Trophoblast cell (in vitro differentiated cells and primary cell): Measurements from ENCODE around the gene IRF8.

Experiments used
- DNase-seq, 2 donors: peaks; one replicate each; pipeline ENCODE4 v3.0.0-alpha.2; 2016
- H2AFZ ChIP-seq: 2 replicates; pipeline ENCODE4 v1.6.1; 2013; ENCODE audit warnings: low read length, moderate library complexity, mild to moderate bottlenecking; ENCODE audit not compliant: insufficient read depth, poor library complexity
- H2AK5ac ChIP-seq: 2 replicates; pipeline ENCODE4 v1.6.1; 2013; ENCODE audit warnings: mild to moderate bottlenecking, low read length
- H2BK120ac ChIP-seq: 2 replicates; pipeline ENCODE4 v1.6.1; 2013; ENCODE audit warnings: low read length, mild to moderate bottlenecking, moderate library complexity; ENCODE audit not compliant: insufficient read depth, poor library complexity
- H2BK12ac ChIP-seq: 2 replicates; pipeline ENCODE4 v1.6.1; 2013; ENCODE audit warnings: mild to moderate bottlenecking, low read length, moderate library complexity
- H2BK5ac ChIP-seq: 2 replicates; pipeline ENCODE4 v1.6.1; 2013; ENCODE audit warnings: low read length, low read depth, moderate library complexity, mild to moderate bottlenecking; ENCODE audit not compliant: poor library complexity
- H3K14ac ChIP-seq: 2 replicates; pipeline ENCODE4 v1.6.1; 2013; ENCODE audit warnings: mild to moderate bottlenecking, low read length
- H3K18ac ChIP-seq: 2 replicates; pipeline ENCODE4 v1.6.1; 2013; ENCODE audit warnings: mild to moderate bottlenecking, low read length
- H3K23ac ChIP-seq: 2 replicates; pipeline ENCODE4 v1.6.1; 2013; ENCODE audit warnings: low read length
- H3K27ac ChIP-seq: 2 replicates; pipeline ENCODE4 v1.5.1; 2013; ENCODE audit warnings: low read depth, mild to moderate bottlenecking, inconsistent platforms, low read length, moderate library complexity
- H3K27me3 ChIP-seq: 2 replicates; pipeline ENCODE4 v1.6.1; 2013; ENCODE audit warnings: inconsistent platforms, mild to moderate bottlenecking, low read length, moderate library complexity; ENCODE audit not compliant: insufficient read depth
- H3K36me3 ChIP-seq, 2 experiments: 1 replicate in 1 of 2; 2 replicates in 1 of 2; pipeline ENCODE4 v1.6.1; 2013; ENCODE audit warnings: low read length in 2 of 2, mild to moderate bottlenecking in 2 of 2, moderate library complexity in 1 of 2; ENCODE audit not compliant: insufficient read depth in 2 of 2, control insufficient read depth in 1 of 2
- H3K4ac ChIP-seq: 2 replicates; pipeline ENCODE4 v1.6.1; 2013; ENCODE audit warnings: low read depth, mild to moderate bottlenecking, low read length, moderate library complexity
- H3K4me1 ChIP-seq, 2 experiments: 1 replicate in 1 of 2; 2 replicates in 1 of 2; pipeline ENCODE4 v1.6.1; 2013; ENCODE audit warnings: low read length in 2 of 2, mild to moderate bottlenecking in 2 of 2, moderate library complexity in 1 of 2; ENCODE audit not compliant: insufficient read depth in 2 of 2, control insufficient read depth in 1 of 2
- H3K4me2 ChIP-seq: 2 replicates; pipeline ENCODE4 v1.6.1; 2013; ENCODE audit warnings: inconsistent platforms, mild to moderate bottlenecking, low read length, moderate library complexity
- H3K4me3 ChIP-seq: 2 replicates; pipeline ENCODE4 v1.5.1; 2013; ENCODE audit warnings: mild to moderate bottlenecking, low read depth, low read length, inconsistent platforms
- H3K79me1 ChIP-seq: one replicate; pipeline ENCODE4 v1.6.1; 2013; ENCODE audit warnings: low read length
- H3K79me2 ChIP-seq: 2 replicates; pipeline ENCODE4 v1.6.1; 2013; ENCODE audit warnings: low read length, mild to moderate bottlenecking; ENCODE audit not compliant: control insufficient read depth, insufficient read depth, poor library complexity
- H3K9ac ChIP-seq: 2 replicates; pipeline ENCODE4 v1.6.1; 2013; ENCODE audit warnings: mild to moderate bottlenecking, low read length
- H3K9me3 ChIP-seq: 2 replicates; pipeline ENCODE4 v1.6.1; 2013; ENCODE audit warnings: low read depth, mild to moderate bottlenecking, control low read depth, inconsistent platforms, low read length; ENCODE audit not compliant: insufficient read depth
- H4K12ac ChIP-seq: 2 replicates; pipeline ENCODE4 v1.6.1; 2013; ENCODE audit warnings: low read depth, mild to moderate bottlenecking, low read length, moderate library complexity
- H4K8ac ChIP-seq: 2 replicates; pipeline ENCODE4 v1.6.1; 2013; ENCODE audit warnings: low read depth, mild to moderate bottlenecking, low read length, moderate library complexity
- H4K91ac ChIP-seq: one replicate; pipeline ENCODE4 v1.6.1; 2013; ENCODE audit warnings: low read depth, mild to moderate bottlenecking, low read length, moderate library complexity
- WGBS: extraction: QIAGEN DNeasy Blood & Tissue Kit; methylation state at CpG from one replicate; pipeline ENCODE4 v1.1.7; 2013; ENCODE audit warnings: missing lambda C conversion rate; ENCODE audit not compliant: insufficient read length, insufficient coverage; ENCODE audit errors: extremely low coverage; 5-methylcytosine and 5-hydroxymethylcytosine counted together

The IRF8 gene

DNA sequence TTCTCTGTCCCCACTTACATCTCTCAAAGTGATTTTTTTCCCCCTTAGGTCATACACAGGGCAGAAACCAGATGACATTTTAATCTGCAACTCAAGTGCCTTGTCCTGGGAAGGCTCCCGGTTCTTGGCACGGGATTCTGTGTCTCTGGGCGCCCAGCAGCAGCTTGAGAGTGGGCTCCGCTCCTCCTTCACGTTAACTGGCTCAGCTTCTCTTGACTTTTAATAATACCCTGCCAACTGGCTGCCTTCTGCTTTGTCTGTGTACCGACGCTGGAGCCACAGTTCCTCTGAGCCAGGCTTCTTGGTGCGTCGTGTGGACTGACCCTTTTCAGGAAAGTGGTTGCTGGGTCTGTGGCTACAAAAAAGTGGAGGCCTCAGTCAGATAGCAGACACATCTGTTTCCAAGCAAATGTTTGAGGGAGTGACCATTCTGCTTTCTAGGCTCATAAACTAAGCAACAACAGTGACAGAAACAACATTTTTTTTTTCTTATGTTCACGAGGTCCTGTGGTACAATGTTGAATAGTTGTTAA, 64.9 kb downstream of the IRF8 start:
- Histone ChIP-seq H3K4me1 (peaks cover 3 to 15% of the 10 kb centered on the region in 2 experiments), H4K8ac (no peak overlapping the region), H3K27ac (no peak overlapping the region), H2AFZ (no peak overlapping the region), H3K79me1 (peaks cover 2% of the 10 kb centered on the region), H2BK5ac (no peak overlapping the region), H3K23ac (no peak overlapping the region), H3K4me3 (no peak overlapping the region), H4K91ac (no peak overlapping the region), H3K4me2 (no peak overlapping the region), H3K18ac (no peak overlapping the region), H3K27me3 (no peaks in the 10 kb centered on the region), H3K9me3 (no peaks in the 10 kb centered on the region), H2BK12ac (no peak overlapping the region), H3K9ac (no peak overlapping the region), H4K12ac (no peak overlapping the region), H3K4ac (no peak overlapping the region), H3K79me2 (no peaks in the 10 kb centered on the region), H2AK5ac (no peak overlapping the region), H2BK120ac (no peak overlapping the region), H3K36me3 (no peaks in the 10 kb centered on the region), H3K14ac (no peak overlapping the region)
- DNase-seq: no peak
- no CpG with 5 or more reads among the region's 10 CpGs for WGBS

DNA sequence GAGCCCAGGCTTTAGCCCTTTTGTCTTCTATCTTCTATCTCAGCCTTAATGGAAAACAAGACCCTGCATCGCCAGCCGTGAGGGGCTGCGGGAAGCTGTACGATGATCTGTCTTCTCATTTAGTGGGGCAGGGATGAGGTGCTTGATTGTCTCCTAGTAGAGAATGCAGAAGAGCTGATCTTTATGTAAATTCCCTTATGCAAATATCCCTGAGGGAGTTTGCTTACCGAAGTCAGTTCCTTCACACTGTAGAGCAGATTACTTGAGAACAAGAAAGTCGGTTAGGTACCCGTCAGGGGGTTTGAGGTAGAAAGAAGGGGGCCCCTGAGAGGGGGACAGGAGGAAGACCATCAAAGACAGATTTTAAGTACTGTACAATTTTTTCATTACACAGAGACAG, 66.2 kb downstream of the IRF8 start:
- H3K4me3 ChIP-seq: no peak overlapping the region
- H4K12ac ChIP-seq: no peak overlapping the region
- H3K27ac ChIP-seq: no peak overlapping the region
- peaks cover 11 to 24% of the 10 kb centered on the region in 2 experiments for H3K4me1 ChIP-seq
- no peaks in the 10 kb centered on the region for H3K9me3 ChIP-seq
- H4K8ac ChIP-seq: no peak overlapping the region
- H2BK120ac ChIP-seq: no peak overlapping the region
- no peak overlapping the region for H2BK5ac ChIP-seq
- no peak overlapping the region for H3K23ac ChIP-seq
- H2AFZ ChIP-seq: no peak overlapping the region
- peaks cover 1% of the 10 kb centered on the region for H3K79me2 ChIP-seq
- H2BK12ac ChIP-seq: no peak overlapping the region
- H4K91ac ChIP-seq: no peak overlapping the region
- peaks cover 10% of the 10 kb centered on the region for H3K79me1 ChIP-seq
- no peak overlapping the region for H3K9ac ChIP-seq
- H2AK5ac ChIP-seq: no peak overlapping the region
- H3K14ac ChIP-seq: no peak overlapping the region
- no peaks in the 10 kb centered on the region for H3K36me3 ChIP-seq
- WGBS: no CpG with 5 or more reads among the region's 7 CpGs
- no peak overlapping the region for H3K4ac ChIP-seq
- no peaks in the 10 kb centered on the region for H3K27me3 ChIP-seq
- H3K18ac ChIP-seq: no peak overlapping the region
- DNase-seq: no peak
- no peak overlapping the region for H3K4me2 ChIP-seq

DNA sequence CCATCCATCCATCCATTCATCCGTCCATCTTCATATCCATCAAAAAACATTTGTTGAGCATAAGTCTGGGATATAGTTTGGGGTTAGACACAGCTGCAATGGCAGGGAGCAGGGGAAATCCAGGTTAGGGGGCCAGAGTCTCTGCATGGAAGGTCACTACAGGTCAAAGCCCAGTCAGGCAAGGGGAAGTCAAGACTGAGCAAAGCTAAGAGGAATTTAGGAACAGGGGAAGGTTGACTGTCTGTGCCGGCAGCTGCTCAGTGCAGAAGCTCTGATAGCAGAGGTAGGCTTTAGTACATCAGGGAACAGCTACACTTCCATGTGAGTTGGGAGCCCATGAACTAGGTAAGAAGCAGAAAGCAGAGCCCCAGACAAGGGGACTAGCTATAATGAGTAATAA, 68.1 kb downstream of the IRF8 start:
- H3K27me3 ChIP-seq: no peaks in the 10 kb centered on the region
- no peak overlapping the region for H3K4me3 ChIP-seq
- no peaks in the 10 kb centered on the region for H3K36me3 ChIP-seq
- H2BK5ac ChIP-seq: no peak overlapping the region
- no peak overlapping the region for H3K4ac ChIP-seq
- no peak overlapping the region for H2BK120ac ChIP-seq
- H4K12ac ChIP-seq: no peak overlapping the region
- 100% methylated on average over 1 of the region's 2 CpGs for WGBS
- peaks cover 19 to 37% of the 10 kb centered on the region in 2 experiments for H3K4me1 ChIP-seq
- no peak overlapping the region for H2AFZ ChIP-seq
- H3K27ac ChIP-seq: no peak overlapping the region
- no peak overlapping the region for H3K18ac ChIP-seq
- H3K4me2 ChIP-seq: no peak overlapping the region
- peaks cover 19% of the 10 kb centered on the region for H3K79me1 ChIP-seq
- H3K9me3 ChIP-seq: no peaks in the 10 kb centered on the region
- DNase-seq: no peak
- H3K23ac ChIP-seq: no peak overlapping the region
- H2BK12ac ChIP-seq: peak overlapping the region; percentile 59
- H4K91ac ChIP-seq: no peak overlapping the region
- H2AK5ac ChIP-seq: no peak overlapping the region
- H3K14ac ChIP-seq: no peak overlapping the region
- no peak overlapping the region for H4K8ac ChIP-seq
- no peak overlapping the region for H3K9ac ChIP-seq
- H3K79me2 ChIP-seq: peaks cover 4% of the 10 kb centered on the region

DNA sequence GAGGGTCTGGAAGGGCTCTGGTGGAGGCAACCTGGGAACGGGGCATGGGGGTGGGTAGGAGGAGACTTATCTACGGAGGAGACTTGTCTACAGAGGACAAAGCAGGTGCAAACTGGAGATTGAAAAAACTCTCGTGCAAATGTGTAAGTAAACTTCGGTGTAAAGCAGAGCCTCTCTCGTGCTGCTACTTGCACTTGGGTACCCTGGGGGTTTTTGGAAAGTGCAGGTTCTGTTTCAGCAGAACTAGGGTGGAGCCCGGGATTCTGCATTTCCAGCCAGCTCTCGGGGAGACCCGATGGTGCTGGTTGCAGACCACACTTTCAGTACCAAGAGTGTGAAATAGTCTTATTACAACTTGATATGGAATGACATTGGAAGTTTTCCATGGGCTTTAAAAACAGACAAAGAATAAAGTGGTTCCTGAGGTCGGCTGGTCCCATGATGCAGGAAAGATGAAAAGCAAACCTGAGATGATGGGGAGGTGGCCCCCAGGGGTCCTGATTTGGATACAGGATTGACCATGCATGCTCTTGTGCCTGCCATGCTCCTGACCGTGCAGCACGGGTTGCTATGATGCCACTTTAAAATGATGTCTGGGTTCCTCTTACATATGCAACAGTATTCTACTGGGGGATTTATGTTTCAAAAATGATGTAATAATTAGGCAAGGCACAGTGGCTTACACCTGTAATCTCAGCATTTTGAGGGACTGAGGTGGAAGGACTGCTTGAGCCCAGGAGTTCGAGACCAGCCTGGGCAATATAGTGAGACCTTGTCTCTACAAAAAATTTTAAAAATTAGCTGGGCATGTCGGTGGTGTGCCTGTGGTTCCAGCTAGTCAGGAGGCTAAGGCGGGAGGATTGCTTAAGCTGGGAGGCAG, 69.3 kb downstream of the IRF8 start:
- Histone ChIP-seq H3K4me1 (peaks cover 19 to 35% of the 10 kb centered on the region in 2 experiments), H4K91ac (peak overlapping the region; percentile 29), H3K23ac (no peak overlapping the region), H2BK12ac (peak overlapping the region; percentile 59), H3K9ac (no peak overlapping the region), H3K18ac (no peak overlapping the region), H2BK120ac (no peak overlapping the region), H2BK5ac (no peak overlapping the region), H3K9me3 (peaks cover 3% of the 10 kb centered on the region), H4K8ac (no peak overlapping the region), H2AFZ (no peak overlapping the region), H3K4me2 (no peak overlapping the region), H3K4me3 (no peak overlapping the region), H3K4ac (no peak overlapping the region), H3K79me1 (peaks cover 22% of the 10 kb centered on the region), H3K79me2 (peaks cover 4% of the 10 kb centered on the region), H3K27me3 (no peaks in the 10 kb centered on the region), H3K27ac (peak overlapping the region; percentile 86), H3K36me3 (no peaks in the 10 kb centered on the region), H4K12ac (no peak overlapping the region), H3K14ac (no peak overlapping the region), H2AK5ac (no peak overlapping the region)
- no peak for DNase-seq
- no CpG with 5 or more reads among the region's 14 CpGs for WGBS
